ENCODE results near the gene SEC22C.
"Not testable (repeated sequence)": the region's sequence is repeated elsewhere in the genome, so short reads cannot be mapped to it uniquely, and the experiment has no call there.

The SEC22C gene

DNA sequence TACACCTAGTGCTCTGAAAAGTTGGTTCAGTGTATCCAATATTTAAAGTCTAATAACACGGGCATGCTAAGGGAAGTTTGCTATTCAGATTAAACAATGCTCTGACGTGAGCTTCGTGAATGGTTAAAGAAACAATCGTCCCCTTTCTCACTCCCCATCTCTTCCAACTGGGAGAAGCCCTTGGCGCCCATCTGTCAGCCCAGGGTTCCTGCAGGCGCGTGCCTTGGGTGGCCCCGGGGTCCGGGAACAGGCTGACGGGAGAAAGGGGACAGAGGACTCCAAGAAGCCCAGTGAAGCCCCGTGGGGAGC is 413 bp downstream of the SEC22C start:
- no peak for DNase-seq (ENCODE audit: low read depth in 1 of 2, low spot score in 1 of 2)

DNA sequence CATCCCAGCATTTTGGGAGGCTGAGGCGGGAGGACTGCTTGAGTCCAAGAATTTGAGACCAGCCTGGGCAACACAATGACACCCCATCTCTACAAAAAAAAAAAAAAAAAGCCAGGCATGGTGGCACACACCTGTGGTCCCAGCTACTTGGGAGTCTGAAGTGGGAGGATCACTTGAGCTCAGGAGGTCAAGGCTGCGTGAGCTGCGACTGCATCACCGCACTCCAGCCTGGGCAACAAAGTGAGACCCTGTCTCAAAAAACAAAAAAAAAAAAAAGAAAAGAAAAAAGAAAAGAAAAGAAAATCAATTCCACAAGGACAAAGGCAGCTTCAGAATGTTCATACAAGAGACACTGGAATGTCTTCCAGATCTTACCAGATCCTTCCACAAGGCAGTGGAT is 2.4 kb downstream of the SEC22C start:
- not testable (repeated sequence) for DNase-seq (ENCODE audit: low read depth in 1 of 2, low spot score in 1 of 2)

DNA sequence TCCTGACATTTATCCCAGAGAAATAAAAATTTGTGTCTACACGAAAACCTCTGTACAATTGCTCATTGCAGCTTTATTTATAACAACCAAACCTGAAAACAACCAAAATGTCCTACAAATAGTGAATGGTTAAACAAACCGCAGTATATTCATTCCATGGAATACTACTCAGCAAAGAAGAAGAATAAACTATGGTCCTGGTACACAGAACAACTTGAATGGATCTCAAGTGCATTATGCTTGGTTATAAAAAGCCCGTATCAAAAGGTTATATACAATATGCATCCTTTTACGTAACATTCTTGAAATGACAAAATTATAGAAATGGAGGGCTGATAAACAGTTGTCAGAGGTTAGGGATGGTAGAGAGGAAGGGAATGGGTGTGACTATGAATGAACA is 3.7 kb downstream of the SEC22C start:
- DNase-seq (ENCODE audit: low read depth in 1 of 2, low spot score in 1 of 2): no peak

DNA sequence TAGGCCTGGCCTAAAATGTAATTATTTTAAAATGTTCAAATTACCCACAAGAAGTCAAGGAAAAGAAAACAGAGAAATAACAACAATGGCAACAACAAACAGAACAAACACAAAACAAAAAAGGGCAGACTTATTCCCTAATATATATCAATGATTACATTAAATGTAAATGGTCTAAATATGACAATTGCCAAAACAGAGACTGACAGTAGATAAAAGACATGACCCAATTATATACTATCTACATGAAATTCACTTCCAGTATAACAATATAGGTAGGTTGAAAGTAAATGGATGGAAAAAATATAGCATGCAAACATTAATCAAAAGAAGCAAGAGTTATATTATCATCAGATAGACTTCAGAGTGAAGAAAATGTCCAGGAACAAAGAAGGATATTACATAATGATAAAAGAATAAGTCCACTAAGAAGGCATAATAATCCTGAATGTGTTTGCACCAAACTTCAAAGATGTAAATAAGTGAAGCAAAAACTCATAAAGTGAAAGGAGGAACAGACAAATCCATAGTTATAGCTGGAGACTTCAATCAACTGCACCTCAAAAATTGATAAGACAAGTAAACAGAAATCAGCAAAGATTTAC is 6.5 kb downstream of the SEC22C start:
- DNase-seq (ENCODE audit: low read depth in 1 of 2, low spot score in 1 of 2): no peak

DNA sequence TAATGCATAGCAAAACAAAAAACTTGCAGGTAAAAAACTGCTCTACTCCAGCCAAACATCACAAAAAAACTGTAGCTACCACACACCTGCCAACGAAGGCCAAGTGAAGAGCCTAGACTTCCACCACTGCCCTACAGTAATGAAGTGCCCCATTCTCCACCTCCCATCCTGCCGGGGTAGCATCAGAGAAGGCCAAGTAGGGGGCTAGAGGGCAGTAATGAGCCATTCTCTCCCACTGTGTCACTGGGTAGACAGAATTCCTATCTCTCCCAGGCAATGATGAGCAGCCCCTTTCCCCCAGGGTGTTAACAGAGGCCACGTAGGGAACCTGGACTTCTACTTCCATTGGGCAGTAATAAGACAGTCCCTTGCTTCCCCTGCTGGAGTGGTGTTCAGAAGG is 9.5 kb downstream of the SEC22C start:
- no peak for DNase-seq (ENCODE audit: low read depth in 1 of 2, low spot score in 1 of 2)

DNA sequence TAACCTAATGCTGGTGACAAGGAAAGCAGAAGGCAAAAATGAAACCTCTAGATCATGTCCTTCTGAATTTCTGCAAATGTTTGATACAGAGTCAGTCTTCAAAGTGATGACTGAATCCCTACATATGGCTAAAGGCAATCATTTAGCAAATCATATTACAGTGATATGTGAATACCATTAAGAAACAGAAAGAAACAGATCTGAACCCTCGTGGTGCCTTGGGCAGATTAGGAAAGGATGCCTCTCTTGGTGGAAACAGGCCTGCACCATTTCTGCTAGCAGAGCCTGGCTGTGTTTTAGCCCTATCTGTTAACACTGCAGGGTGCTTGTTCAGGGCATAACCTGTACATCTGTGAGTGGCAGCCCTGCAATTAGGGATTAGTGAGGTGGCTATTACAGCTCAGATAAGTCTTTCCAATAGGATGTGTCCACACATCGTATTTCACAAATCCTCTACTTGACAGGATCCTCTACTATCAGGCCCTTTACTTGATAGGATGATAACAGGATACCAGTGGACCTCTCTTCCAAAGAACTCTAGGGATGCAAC is 12.1 kb downstream of the SEC22C start:
- DNase-seq (ENCODE audit: low read depth in 1 of 2, low spot score in 1 of 2): no peak

DNA sequence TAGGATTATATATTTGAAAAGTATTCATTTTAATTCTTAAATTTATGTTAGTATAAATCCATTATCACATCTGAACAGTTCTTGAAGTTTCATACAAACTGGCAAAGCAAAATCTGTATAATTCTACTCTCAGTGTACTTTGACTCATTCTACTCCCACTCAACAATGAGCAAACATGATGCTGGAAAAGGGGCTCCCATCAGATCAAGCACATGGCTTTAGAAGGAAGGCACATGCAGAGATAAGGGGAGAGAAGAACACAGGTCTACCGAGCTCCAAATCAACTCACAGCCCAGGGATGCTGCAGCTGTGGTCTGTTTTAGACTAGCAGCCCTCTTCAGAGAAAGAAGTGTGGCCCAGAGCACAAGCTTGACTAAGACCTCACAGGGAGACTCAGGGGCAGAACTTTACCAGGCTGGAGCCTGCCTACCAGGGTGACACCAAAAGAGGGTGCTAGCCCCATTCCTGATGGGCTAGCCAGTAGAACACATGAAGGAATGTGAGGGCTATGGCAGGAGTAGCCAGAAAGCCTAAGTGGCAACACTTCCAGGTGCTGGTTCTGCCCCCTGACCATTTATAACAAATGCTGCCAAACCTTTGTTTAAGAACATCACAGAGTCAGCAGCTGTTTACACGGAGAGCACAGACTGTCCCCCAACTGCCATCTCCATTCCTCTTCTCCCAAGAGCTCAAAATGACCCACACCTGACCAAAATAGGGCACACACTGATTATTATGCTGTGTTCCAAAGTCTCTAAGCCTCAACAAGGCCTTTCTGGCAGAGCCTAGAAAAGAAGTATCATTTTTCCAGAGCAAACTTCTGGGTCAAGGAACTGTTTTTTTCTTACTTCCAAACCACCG is 19.5 kb downstream of the SEC22C start:
- DNase-seq (ENCODE audit: low read depth in 1 of 2, low spot score in 1 of 2): no peak

DNA sequence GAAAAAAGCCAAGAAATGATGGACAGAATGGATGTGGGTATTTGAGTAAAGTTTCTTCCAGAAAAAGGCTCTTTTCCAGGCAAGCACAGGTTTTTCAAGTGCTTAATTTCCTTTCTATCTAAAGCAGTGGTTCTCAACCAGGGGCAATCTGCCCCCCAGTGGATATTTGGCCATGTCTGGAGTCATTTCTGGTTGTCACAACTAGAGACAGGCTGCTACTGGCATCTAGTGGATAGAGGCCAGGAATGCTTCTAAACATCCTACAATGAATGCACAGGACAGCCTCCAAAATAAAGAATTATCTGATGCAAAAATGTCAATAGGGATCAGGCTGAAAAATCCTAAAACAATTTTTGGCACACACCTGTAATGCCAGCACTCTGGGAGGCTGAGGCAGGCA is 23.9 kb downstream of the SEC22C start:
- no peak for DNase-seq (ENCODE audit: low read depth in 1 of 2, low spot score in 1 of 2)

DNA sequence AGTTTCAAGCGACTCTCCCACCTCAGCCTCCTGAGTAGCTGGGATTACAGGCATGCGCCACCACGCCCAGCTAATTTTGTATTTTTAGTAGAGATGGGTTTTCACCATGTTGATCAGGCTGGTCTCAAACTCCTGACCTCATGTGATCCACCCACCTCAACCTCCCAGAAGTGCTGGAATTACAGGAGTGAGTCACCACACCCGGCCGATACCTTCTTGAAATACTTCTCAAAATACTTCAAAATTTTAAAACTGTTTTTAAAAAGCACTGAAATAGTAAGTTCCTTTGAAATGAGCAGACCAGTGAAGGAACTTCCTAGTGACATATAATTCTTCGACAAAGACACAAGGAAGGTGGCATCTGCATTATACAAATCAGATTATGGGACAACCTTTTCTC is 24.9 kb downstream of the SEC22C start:
- DNase-seq (ENCODE audit: low read depth in 1 of 2, low spot score in 1 of 2): not testable (repeated sequence)

DNA sequence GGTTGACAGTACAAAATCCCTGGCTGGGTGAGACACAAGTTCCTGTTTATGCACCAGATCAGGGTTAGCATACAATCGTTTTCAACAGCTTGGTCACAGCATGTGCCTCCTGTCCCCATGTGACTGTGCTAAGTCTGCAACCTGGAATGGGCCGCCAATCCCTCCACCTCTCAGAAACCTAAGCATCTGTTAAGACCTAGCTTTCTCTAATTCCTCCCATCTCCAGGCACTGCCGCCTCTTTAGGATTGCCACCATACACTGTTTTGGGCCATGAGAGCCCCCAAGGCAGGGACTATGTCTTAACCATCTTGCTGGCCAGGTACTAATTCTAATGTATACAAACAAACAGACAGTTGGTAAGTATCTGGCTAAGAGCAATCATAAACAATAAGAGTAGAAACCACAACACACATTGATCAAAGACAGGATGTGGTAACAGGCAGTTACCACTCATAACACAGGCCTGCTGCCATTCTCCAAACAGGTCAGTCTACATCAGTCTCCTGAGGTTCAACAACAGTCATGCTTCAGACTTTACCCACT is 25.6 kb downstream of the SEC22C start:
- peak in 1 of 2 donors; percentile 8 for DNase-seq (ENCODE audit: low read depth in 1 of 2, low spot score in 1 of 2)

DNA sequence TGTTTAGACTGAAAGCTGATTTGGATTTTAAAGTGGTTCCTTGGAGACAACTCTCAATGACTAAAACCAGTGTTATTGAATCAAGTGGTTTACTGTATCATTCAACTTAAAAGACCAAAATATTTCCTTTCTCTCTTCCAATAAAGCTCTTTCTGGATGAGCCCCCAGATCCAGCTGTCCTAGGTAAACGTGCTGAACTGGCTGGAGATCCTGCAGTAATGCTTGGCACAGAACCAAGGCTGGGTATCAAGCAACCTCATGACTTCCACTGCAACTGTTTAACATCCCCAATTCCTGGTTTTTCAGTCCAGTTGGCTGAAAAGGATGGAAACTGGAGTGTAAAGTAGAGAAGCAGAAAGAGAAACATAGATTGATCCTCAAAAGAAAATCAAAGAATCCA is 28.9 kb downstream of the SEC22C start:
- DNase-seq (ENCODE audit: low read depth in 1 of 2, low spot score in 1 of 2): no peak

DNA sequence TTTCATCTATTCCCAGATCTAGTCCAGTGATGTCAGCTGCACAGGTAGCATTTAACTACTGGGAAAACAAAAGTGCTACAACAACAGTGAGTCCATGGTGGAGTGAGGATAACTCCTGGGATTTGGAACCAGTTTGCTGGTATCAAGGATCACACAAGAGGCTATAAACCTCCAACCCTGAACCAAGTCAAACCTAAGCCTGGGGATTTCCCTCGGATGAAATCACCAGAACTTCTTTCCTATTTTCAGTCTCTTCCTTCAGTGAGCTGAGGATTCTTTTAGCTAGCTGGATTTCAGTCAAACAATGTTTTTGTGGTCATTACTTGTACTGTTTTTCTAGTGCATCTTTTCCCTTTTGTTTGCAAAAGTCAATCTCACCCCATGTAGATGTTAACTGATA is 31.5 kb downstream of the SEC22C start:
- no peak for DNase-seq (ENCODE audit: low read depth in 1 of 2, low spot score in 1 of 2)

DNA sequence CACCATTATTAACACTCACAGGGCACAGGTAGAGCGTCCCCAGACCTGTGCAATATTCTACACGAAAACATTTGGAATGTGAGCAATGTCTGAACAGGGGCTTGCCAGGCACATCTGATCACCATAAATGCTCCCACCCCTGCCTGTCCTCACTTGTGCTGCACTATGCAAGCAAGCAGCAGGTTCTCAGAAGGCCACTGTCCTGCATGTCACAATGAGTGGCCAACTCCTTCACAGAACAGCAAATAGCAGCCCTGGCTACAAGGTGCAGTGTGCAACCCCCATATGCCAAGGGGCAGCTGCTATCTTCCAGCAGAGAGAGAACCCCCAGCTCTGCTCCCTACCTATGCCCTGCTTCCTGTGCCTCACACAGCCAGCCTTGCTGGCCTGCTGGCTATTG is 32.6 kb downstream of the SEC22C start:
- no peak for DNase-seq (ENCODE audit: low read depth in 1 of 2, low spot score in 1 of 2)

DNA sequence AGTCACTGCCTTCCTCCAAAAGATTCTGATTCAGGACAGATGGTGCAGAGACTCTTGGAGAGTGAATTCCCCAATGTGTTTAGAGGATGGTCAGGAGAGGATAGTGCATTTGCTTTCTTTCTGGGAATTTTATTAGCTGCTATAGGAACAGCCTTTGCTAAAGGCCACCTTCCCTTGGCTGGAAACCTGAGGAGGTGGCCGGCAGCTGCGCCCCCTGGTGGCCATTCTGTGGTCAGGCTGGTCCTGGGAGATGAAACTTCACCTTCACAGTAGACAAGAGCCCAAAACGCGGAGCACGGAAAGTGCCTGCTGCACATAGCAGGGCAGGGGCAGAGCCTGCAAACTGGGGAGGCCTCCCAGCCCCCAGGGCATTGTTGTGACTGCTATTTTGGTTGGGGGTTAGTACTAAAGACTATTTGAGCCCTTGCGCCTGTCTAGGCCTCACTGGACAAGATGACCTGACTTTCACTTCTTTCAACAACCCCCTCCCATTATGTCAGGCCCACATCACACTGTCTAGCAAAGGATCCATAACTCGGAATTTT is 34.3 kb downstream of the SEC22C start:
- peak; percentile 46 to 57 for DNase-seq (ENCODE audit: low read depth in 1 of 2, low spot score in 1 of 2)

DNA sequence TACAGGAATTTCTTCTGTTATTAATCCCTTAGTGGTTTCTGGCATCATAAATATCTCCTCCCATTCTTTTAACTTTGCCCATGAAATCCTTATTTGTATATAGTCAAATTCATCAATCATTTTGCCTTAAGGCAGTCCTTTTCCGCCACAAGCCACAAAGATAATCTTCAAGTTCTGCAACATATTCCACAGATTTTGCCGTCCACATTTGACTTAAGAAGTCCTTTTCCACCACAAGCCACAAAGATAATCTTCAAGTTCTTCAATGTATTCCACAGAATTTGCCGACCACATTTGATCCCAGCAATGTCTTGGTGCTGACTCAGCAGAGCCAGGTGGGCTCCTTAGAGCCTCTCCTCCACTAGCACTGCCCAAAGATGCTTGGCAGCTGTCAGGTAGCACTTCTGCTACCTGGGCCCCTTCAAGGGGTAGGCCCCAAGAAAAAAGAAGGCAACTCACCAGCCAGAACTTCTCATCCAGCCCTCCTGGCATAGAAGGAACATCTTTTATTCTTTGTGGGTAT is 35.0 kb downstream of the SEC22C start:
- DNase-seq (ENCODE audit: low read depth in 1 of 2, low spot score in 1 of 2): no peak

DNA sequence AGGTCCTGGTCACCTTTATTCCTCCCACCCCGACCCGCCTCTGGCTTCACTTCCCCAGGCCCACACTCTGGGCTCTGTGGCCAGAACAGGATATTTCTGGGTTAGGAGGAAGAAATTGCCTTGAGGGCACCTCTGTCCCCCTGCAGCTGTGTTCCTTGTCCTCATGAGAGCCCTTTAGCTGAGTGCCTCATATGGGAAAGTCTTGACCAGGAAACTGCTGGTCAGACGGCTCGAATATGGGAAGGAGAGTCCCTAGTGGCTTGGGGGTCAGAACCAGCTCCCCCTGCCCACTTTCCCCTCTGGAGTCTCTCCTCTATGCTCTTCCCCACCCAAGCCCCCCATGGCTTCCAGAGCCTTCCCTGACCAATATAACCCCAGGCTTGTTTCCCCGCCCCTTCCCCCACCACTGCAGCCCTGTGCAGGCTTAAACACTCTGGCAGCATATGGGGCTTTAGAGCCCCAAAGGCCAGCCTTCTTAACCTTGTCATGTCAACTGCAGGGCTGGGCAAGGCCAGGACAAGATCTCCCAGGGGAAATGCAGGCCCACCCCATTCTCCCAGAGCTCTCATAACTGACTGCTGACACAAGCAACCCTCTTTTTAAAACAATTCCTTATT is 36.4 kb downstream of the SEC22C start:
- no peak for DNase-seq (ENCODE audit: low read depth in 1 of 2, low spot score in 1 of 2)

DNA sequence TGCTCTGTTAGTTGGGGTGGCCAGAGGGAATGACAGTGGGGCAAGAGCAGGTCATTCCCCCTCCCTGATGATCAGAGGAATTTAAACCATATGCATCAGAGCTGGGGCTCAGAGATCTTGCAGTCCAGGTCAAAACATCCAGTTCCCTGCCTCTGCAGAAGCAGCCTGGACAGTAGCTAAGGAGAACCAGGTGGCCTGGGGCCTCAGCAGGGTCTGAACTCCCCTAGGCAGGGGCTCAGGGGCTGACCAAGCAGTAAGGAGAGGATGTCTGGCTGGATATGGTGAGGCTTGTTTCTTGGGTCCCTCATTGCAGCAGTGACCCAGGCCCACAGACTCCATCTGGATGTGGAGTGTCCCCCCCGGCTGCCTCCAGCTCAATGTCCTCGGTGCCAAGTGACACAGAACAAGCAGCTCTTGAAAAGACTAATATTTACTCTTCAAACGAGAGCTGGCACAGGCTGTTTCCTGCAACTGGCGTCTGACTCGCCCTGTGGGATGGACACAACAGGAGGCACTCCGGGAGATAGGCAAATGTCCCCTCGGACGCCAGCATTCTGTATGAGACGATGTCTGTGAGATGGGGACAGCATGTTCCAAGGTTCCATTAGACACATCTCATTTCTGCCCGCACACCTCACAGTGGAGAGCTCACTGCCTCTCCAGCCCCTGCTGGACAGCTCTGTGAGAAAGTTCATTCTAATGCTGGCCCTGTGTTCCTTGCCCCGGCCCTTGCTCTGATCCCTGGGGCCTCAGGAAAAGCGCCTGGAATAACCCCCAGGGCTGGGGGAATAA is 37.1 kb downstream of the SEC22C start:
- no peak for DNase-seq (ENCODE audit: low read depth in 1 of 2, low spot score in 1 of 2)

DNA sequence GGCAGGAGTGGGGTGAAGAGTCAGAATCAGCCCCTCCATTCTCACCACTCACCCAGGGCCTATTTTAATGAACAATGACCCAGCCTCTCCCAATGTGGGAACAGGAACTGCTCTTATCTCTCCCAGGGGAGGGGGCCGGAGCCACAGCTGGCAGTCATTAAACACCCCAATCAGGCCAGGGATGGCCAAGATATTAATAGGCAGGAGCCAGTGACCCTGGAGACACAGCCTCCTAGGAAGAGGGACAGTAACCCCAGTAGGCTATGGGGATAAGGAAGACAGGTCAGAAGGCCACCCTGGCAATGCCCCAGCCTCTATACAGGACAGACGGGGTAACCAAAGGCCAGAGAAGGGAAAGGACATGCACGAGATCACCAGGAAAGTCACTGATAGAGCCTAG is 40.7 kb downstream of the SEC22C start:
- DNase-seq (ENCODE audit: low read depth in 1 of 2, low spot score in 1 of 2): no peak

DNA sequence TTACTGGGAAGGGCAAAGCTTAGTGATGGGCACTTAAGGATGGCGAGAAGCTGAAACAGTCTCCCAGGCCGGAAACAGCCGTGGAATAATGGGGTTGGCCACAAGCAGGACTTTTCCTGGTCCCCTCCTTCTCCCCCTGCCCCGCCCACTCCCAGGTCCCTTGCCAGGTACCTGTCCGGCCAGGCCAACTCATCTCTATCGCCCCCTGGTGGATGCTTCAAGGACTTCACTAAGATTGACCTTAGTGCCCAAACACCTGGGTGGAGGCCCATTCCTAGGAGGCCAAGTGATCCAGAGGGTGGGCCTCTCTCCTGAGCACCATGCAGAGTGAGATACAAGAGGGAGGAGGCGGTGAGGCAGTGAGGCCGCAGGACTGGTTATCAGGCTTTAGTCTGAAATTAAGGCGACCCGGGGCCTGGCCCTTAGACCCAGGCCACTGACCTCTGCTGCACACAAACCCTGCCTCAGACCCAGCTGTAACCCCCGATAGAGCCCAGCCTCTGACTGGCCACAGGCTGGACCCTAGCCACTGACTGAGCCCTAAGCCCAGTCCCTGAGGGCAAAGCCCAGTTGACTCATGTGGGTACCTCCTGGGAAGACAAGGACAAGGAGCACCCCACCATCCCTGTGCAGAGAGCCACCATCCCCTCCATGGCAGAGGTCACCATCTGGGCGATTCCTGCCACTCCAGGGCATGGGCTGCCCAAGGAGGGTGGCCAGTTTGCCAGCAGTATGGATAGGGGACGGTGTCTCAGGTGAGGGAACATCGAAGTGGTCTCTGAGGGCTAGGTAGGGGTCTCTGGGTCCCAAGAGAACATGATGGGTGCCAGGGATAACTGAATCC is 41.7 kb downstream of the SEC22C start:
- DNase-seq (ENCODE audit: low read depth in 1 of 2, low spot score in 1 of 2): peak; percentile 34 to 41

DNA sequence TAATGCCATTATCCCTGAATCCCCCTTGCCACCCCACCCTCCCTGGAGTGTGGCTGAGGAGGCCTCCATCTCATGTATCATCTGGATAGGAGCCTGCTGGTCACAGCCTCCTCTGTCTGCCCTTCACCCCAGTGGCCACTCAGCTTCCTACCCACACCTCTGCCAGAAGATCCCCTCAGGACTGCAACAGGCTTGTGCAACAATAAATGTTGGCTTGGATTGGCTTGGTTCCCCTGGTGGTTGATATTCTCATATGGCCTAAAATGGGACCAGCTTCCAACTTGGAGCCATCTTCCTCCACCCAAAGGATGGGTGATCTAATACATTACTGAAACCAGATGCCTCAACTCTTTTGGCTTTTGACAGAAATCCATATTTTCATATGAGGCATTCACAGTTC is 44.4 kb downstream of the SEC22C start:
- no peak for DNase-seq (ENCODE audit: low read depth in 1 of 2, low spot score in 1 of 2)

All from activated CD4-positive, alpha-beta T cell treated with anti-CD3 and anti-CD28 coated beads, Interleukin-2, amount 50 U/mL, for 24 hours (primary cell).